ENCODE data around the gene ID2. TPM values are rescaled to one million over a fixed set of nuclear protein-coding genes. Genes with fewer than 3 reads are reported as not detected.
A peak's percentile ranks its signal among the peaks of the same experiment; 100 is the strongest.

The ID2 gene
- total and polyA plus RNA-seq, 2 of the 13 experiments (the other 11 are each of a cell fraction or from before 2014, with no cell fraction given): 214 to 719 TPM

GRCh38 chr2:8675543-8675942 is 6.3 kb upstream of the ID2 start (continued):
- peak; percentile 83; the same call in 1 of the 2 replicates for TF ChIP-seq HMG20A (CRISPR knock-in tag; IDR thresholded peaks at IDR 0.05; ENCODE audit: borderline replicate concordance)
- no peak for TF ChIP-seq ZFP90 (CRISPR knock-in tag; IDR thresholded peaks at IDR 0.05; ENCODE audit: borderline replicate concordance)
- TF ChIP-seq MLXIP (CRISPR knock-in tag; IDR thresholded peaks at IDR 0.05; ENCODE audit: borderline replicate concordance): peak; percentile 52; the same call in 1 of the 2 replicates
- peak; percentile 58 for TF ChIP-seq ZGPAT (CRISPR knock-in tag; IDR thresholded peaks at IDR 0.05)
- peak; percentile 40; the same call in 1 of the 2 replicates for TF ChIP-seq TCF7 (IDR thresholded peaks at IDR 0.05; ENCODE audit: low read depth)
- peak; percentile 97 for TF ChIP-seq ZEB1 (IDR thresholded peaks at IDR 0.05; ENCODE audit: insufficient replicate concordance, low read depth)
- TF ChIP-seq ZFP1 (CRISPR knock-in tag; IDR thresholded peaks at IDR 0.05): no peak
- no peak for TF ChIP-seq CERS6 (CRISPR knock-in tag; IDR thresholded peaks at IDR 0.05)
- TF ChIP-seq RXRA (CRISPR knock-in tag; IDR thresholded peaks at IDR 0.05): peak; percentile 83; the same call in 1 of the 2 replicates
- TF ChIP-seq NCOR1 (IDR thresholded peaks at IDR 0.05; ENCODE audit: borderline replicate concordance, low read length): peak; percentile 82; the same call in 1 of the 2 replicates
- peak; percentile 95 for TF ChIP-seq RARA (CRISPR knock-in tag; IDR thresholded peaks at IDR 0.05)
- 0 out of 2 replicates have a peak, but pooled peaks have one; percentile 29 for TF ChIP-seq FOXC1 (CRISPR knock-in tag; IDR thresholded peaks at IDR 0.05; ENCODE audit: borderline replicate concordance)
- peak; percentile 89 for TF ChIP-seq FOXO1 (CRISPR knock-in tag; IDR thresholded peaks at IDR 0.05)
- TF ChIP-seq THAP9 (CRISPR knock-in tag; IDR thresholded peaks at IDR 0.05; ENCODE audit: borderline replicate concordance): no peak
- TF ChIP-seq KDM2A (CRISPR knock-in tag; IDR thresholded peaks at IDR 0.05; ENCODE audit: borderline replicate concordance, low read depth): peak; percentile 51; the same call in 1 of the 2 replicates
- peak; percentile 97 for TF ChIP-seq ARID5B (CRISPR knock-in tag; IDR thresholded peaks at IDR 0.05)
- TF ChIP-seq ZNF205 (CRISPR knock-in tag; IDR thresholded peaks at IDR 0.05): peak; percentile 75; the same call in 1 of the 2 replicates
- peak; percentile 78; the same call in 1 of the 2 replicates for TF ChIP-seq ZNF556 (CRISPR knock-in tag; IDR thresholded peaks at IDR 0.05; ENCODE audit: borderline replicate concordance)

Measured in HepG2 (cell line).